BE2C (cell line): ENCODE data around the gene PLEKHM3.

ENCODE experiments used
- DNase-seq: peaks from one replicate; pipeline ENCODE4 v3.0.0-alpha.2; 2020
- H3K27me3 ChIP-seq: fragments of 250-450 bp; sonication (Bioruptor Pico); 2 replicates; pipeline ENCODE4 v1.5.1; 2020; ENCODE audit warnings: mild to moderate bottlenecking
- H3K36me3 ChIP-seq: fragments of 250-450 bp; sonication (Bioruptor Pico); 2 replicates; pipeline ENCODE4 v1.5.1; 2020; ENCODE audit warnings: mild to moderate bottlenecking
- H3K4me1 ChIP-seq: fragments of 250-450 bp; sonication (Bioruptor Pico); 2 replicates; pipeline ENCODE4 v1.5.1; 2020
- H3K4me3 ChIP-seq: 2 replicates; pipeline ENCODE4 v1.5.1; 2011; ENCODE audit warnings: low read depth, low read length
- H3K9me3 ChIP-seq: fragments of 250-450 bp; sonication (Bioruptor Pico); 2 replicates; pipeline ENCODE4 v1.5.1; 2020
- TF ChIP-seq, protein P1 (sequence below): IDR thresholded peaks from 2 replicates; pipeline ENCODE4 v1.5.1; 2012; ENCODE audit warnings: mild to moderate bottlenecking, low read depth, low read length

Gene PLEKHM3

GRCh38 chr2:207901401-207901800 is 123.9 kb downstream of the PLEKHM3 start:
- DNase-seq: no peak
- TF ChIP-seq, protein P1, sequence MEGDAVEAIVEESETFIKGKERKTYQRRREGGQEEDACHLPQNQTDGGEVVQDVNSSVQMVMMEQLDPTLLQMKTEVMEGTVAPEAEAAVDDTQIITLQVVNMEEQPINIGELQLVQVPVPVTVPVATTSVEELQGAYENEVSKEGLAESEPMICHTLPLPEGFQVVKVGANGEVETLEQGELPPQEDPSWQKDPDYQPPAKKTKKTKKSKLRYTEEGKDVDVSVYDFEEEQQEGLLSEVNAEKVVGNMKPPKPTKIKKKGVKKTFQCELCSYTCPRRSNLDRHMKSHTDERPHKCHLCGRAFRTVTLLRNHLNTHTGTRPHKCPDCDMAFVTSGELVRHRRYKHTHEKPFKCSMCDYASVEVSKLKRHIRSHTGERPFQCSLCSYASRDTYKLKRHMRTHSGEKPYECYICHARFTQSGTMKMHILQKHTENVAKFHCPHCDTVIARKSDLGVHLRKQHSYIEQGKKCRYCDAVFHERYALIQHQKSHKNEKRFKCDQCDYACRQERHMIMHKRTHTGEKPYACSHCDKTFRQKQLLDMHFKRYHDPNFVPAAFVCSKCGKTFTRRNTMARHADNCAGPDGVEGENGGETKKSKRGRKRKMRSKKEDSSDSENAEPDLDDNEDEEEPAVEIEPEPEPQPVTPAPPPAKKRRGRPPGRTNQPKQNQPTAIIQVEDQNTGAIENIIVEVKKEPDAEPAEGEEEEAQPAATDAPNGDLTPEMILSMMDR: no peak
- Histone ChIP-seq H3K4me1 (peaks cover 6% of the 10 kb centered on the region), H3K4me3 (no peak overlapping the region), H3K27me3 (no peaks in the 10 kb centered on the region), H3K9me3 (no peaks in the 10 kb centered on the region), H3K36me3 (no peaks in the 10 kb centered on the region)

DNA sequence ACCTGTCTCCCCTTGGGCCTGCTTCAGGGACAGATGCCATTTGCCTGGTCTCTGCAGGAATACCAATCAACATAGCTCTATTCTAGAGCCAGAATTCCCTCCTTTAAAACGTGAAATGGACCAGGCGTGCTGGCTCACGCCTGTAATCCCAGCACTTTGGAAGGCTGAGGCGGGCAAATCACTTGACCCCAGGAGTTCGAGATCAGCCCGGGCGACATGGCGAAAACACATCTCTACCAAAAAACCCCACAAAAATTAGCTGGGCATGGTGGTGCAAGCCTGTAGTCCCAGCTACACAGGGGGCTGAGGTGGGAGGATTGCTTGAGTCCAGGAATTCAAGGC is 127.0 kb downstream of the PLEKHM3 start:
- TF ChIP-seq, protein P1: no peak
- Histone ChIP-seq H3K36me3 (no peaks in the 10 kb centered on the region), H3K9me3 (no peaks in the 10 kb centered on the region), H3K4me1 (no peaks in the 10 kb centered on the region), H3K27me3 (no peaks in the 10 kb centered on the region), H3K4me3 (no peak overlapping the region)
- no peak for DNase-seq

GRCh38 chr2:207897541-207898353 is 127.6 kb downstream of the PLEKHM3 start:
- TF ChIP-seq, protein P1: no peak
- Histone ChIP-seq H3K4me3 (no peak overlapping the region), H3K27me3 (no peaks in the 10 kb centered on the region), H3K4me1 (no peaks in the 10 kb centered on the region), H3K9me3 (no peaks in the 10 kb centered on the region), H3K36me3 (no peaks in the 10 kb centered on the region)
- no peak for DNase-seq

DNA sequence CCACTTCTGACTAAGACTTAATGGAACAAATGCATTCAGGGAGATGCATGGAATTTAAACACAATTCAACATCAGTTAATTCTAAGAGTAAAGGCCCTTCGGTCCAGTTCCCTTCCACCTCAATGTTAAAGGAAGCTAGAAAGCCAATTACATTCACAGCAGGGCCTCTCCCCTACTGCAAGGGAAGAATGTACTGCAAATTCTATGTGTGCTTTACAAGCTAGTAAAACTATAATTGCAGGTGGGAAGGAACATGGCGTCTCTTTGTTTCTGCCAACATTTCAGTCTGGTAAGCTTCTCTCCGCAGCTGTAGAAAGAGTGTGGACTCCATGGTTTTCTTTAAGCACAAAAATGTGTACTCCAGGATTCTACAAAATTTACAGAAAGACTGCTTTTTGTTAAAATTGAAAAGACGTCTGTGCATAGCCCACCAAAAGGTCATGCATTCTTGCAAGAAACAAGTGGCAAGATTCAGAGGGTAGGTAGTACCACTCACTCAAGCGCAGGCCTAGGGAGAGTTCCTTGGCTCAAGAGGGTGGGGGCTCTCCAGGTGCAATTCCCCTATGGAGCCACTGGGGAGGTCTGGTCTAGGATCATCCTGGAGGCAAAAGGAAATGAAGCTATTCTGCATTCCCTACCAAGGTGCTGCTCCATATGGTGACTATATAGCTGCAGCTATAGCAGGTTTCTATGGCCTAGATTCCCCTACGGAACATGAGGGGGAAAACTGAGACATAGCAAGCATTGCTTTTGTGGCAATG is 128.6 kb downstream of the PLEKHM3 start:
- Histone ChIP-seq H3K4me3 (no peak overlapping the region), H3K4me1 (no peaks in the 10 kb centered on the region), H3K36me3 (no peaks in the 10 kb centered on the region), H3K27me3 (no peaks in the 10 kb centered on the region), H3K9me3 (no peaks in the 10 kb centered on the region)
- TF ChIP-seq, protein P1: peak; percentile 32; the same call in 1 of the 2 replicates
- no peak for DNase-seq

GRCh38 chr2:207895274-207895860 is 130.0 kb downstream of the PLEKHM3 start:
- TF ChIP-seq, protein P1: no peak
- Histone ChIP-seq H3K27me3 (no peaks in the 10 kb centered on the region), H3K9me3 (no peaks in the 10 kb centered on the region), H3K4me3 (no peak overlapping the region), H3K4me1 (no peaks in the 10 kb centered on the region), H3K36me3 (no peaks in the 10 kb centered on the region)
- DNase-seq: no peak
